HFF-Myc (cell line): ENCODE measurements around the gene RNASET2.
"Not testable (repeated sequence)": the region's sequence is repeated elsewhere in the genome, so short reads cannot be mapped to it uniquely, and the experiment has no call there.

Experiments
- DNase-seq: peaks from one replicate; pipeline ENCODE4 v3.0.0-alpha.2; 2011; ENCODE audit warnings: low read depth; ENCODE audit errors: extremely low read depth
- H3K4me3 ChIP-seq: replicated peaks from 2 replicates; pipeline ENCODE4 v1.5.1; 2011; ENCODE audit warnings: low read depth, mild to moderate bottlenecking, control low read depth, low read length
- CTCF ChIP-seq: IDR thresholded peaks from 2 replicates; pipeline ENCODE4 v1.5.1; 2012; ENCODE audit warnings: mild to moderate bottlenecking, low read depth, low read length, control low read depth; ENCODE audit errors: missing control alignments

The RNASET2 gene

GRCh38 chr6:166954118-166954713 is 2.1 kb downstream of the RNASET2 start:
- H3K4me3 ChIP-seq, result no peak overlapping the region
- no peak for DNase-seq
- no peak for TF ChIP-seq CTCF

GRCh38 chr6:166952567-166953486 is 3.5 kb downstream of the RNASET2 start:
- no peak for TF ChIP-seq CTCF
- DNase-seq, result no peak
- H3K4me3 ChIP-seq, result no peak overlapping the region

- TF ChIP-seq CTCF, result no peak
- DNase-seq, result no peak
- H3K4me3 ChIP-seq, result no peak overlapping the region
Measured at GRCh38 chr6:166952121-166952520, 4.2 kb downstream of the RNASET2 start.

- TF ChIP-seq CTCF, result peak; percentile 30
Measured at GRCh38 chr6:166951670-166952060, 4.7 kb downstream of the RNASET2 start.

DNA sequence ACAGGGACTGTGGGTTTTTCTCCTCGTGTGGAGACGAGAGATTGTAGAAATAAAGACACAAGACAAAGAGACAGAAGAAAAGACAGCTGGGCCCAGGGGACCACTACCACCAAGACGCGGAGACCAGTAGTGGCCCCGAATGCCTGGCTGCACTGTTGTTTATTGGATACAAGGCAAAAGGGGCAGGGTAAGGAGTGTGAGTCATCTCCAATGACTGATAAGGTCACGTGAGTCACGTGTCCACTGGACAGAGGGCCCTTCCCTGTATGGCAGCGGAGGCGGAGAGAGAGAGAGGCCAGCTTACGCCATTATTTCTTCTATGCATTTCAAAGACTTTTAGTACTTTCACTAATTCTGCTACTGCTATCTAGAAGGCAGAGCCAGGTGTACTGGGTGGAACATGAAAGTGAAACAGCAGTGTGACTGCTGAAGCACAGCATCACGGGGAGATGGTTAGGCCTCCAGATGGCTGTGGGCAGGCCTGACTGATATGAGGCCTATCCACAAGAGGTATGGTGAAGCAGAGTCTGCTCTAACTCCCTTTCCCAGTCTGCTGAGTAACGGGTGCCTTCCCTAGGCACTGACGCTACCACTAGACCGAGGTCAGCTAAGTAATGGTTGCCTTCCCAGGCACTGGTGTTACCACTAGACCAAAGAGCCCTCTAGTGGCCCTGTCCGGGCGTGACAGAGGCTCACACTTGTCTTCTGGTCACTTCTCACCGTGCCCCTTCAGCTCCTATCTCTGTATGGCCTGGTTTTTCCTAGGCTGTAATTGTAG is 5.3 kb downstream of the RNASET2 start:
- H3K4me3 ChIP-seq, result not testable (repeated sequence)
- DNase-seq, result peak; percentile 38
- TF ChIP-seq CTCF, result peak; percentile 68

More at GRCh38 chr6:166951670-166952060, 4.7 kb downstream of the RNASET2 start:
- no peak overlapping the region for H3K4me3 ChIP-seq
- DNase-seq, result no peak

DNA sequence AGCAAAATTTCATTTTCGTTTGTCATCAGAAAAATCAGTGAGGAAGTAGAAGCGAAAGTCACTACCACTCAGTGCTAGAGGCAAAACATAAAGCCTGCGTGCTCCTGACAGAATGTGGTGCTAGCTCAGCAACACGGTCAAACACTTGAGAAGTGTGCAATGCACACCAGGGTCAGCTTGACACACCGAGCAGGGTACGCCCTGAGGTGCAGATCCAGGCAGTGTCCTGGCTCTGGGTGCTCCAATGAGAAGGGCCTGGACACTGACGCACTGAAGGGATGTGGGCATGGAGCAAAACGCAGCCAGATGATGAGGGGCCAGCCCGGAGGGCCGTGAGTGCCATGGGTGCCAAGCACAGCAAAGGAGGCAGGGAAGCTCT is 5.9 kb downstream of the RNASET2 start:
- no peak for DNase-seq
- H3K4me3 ChIP-seq, result no peak overlapping the region
- TF ChIP-seq CTCF, result no peak
